NCI-H1694 treated with DMSO at 0.1 percent for 48 hours (cell line): ENCODE measurements around the gene GNAQ.
"Not testable (repeated sequence)": the region's sequence is repeated elsewhere in the genome, so short reads cannot be mapped to it uniquely, and the experiment has no call there.

Source experiments
- DNase-seq: peaks from one replicate; lab custom pipeline; 2025; lab: John Stamatoyannopoulos, UW

Gene GNAQ

DNA sequence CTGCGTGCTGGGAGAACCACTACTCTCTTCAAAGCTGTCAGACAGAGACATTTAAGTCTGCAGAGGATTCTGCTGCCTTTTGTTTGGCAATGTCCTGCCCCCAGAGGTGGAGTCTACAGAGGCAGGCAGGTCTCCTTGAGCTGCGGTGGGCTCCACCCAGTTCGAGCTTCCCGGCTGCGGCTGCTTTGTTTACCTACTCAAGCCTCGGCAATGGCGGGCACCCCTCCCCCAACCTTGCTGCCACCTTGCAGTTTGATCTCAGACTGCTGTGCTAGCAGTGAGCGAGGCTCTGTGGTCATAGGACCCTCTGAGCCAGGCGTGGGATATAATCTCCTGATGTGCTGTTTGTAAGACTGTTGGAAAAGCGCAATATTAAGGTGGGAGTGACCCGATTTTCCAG, 343.9 kb downstream of the GNAQ start:
- not testable (repeated sequence) for DNase-seq

DNA sequence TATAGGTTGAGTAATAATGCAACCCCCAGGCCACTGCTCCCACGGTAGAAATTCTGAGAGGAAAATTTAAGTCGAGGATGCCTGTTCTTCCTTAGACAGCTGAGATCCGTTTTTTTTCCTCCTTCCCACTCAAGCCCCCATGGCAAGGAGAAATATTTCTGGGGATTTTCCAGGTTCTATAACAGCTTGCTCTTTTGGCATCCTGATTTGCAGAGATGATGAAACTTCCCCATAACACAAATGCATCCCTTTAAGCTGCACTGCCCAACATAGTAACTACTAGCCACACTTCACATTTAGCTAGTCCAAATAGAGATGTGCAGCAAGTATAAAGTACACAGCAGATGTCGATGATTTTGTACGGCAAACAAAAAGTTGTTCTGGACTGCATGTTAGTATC, 351.0 kb downstream of the GNAQ start:
- no peak for DNase-seq

DNA sequence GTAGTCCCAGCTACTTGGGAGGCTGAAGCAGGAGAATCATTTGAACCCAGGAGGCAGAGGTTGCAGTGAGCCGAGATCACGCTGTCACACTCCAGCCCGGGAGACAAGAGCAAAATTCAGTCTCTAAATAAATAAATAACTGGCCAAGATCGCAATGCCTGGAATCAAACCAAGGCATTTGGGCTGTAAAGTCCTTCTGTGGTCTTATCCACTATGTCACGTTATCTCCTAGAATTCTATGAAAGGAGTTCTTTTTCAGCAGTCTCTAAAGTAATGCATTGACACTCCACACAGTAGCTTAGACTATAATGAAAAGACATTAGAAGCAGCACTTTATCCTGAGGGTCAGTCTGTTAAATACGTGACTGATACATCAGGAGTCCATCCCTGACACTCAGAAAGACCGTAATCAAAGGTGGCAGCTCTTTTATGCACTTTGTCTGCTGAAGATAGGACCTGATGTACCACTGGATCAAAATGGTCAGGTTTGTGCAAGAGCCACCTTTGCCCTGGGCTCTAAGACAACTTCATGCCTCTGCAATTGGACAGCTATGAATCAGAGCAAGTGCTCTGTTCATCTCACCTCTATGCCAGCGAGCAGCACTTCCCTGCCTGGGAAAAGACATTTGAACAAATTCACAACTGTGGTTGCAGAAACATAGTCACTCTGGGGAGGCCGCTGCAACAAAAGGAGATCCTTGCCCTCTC, 351.8 kb downstream of the GNAQ start:
- DNase-seq = no peak

DNA sequence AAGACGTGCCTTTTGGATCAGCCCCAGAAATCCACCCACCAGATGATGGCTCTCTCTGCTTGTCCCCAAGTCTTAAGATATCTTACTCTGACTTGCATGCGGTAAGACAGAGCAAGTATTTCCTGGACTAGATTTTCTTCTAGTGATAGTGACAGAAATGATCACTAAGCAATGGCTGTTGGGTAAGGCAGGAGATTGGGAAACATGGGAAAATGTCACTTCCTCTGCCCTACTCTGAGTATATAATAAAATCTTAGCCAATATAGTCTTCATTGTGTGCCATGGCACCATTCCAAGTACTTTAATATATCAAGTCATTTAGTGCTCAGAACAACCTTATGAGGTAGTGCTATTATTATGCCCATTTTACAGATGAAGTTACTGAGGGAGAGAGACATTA, 352.5 kb downstream of the GNAQ start:
- DNase-seq = no peak

DNA sequence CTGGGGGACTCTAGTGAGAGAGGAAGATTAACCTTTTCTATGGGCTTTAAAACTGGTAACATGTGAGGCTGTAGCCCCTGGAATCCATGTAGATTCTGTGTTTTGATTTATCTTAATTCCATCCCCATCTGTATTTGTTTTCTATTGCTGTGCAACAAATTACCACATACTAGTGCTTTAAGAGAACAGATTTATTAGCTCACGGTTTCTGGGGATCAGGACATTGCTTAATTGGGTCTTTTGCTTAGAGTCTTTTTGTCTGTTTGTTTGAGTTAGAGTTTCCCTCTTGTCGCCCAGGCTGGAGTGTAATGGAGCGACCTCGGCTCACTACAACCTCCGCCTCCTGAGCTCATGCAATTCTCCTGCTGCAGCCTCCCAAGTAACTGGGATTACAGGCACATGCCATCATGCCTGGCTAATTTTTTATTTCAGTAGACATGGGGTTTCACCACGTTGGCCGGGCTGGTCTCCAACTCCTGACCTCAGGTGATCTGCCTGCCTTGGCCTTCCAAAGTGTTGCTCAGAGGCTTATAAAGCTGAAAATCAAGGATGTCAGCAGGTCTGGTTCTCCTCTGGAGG, 353.6 kb downstream of the GNAQ start:
- DNase-seq = no peak

DNA sequence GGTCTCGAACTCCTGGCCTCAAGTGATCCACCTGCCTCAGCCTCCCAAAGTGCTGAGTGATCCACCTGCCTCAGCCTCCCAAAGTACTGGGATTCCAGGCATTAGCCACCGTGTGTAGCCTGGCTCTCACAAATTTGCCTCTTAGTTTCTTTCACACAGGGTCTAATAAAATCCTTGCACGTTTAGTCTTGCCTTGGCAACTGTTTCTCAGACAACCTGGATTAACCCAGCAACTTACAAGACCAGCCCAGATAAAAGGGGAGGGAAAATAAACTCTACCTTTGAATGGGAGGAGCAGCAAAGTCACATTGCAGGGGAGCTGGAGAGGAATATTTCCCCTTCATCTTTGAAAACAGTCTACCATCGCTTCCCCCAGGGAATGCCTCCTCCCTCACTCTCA, 354.2 kb downstream of the GNAQ start:
- DNase-seq = no peak

DNA sequence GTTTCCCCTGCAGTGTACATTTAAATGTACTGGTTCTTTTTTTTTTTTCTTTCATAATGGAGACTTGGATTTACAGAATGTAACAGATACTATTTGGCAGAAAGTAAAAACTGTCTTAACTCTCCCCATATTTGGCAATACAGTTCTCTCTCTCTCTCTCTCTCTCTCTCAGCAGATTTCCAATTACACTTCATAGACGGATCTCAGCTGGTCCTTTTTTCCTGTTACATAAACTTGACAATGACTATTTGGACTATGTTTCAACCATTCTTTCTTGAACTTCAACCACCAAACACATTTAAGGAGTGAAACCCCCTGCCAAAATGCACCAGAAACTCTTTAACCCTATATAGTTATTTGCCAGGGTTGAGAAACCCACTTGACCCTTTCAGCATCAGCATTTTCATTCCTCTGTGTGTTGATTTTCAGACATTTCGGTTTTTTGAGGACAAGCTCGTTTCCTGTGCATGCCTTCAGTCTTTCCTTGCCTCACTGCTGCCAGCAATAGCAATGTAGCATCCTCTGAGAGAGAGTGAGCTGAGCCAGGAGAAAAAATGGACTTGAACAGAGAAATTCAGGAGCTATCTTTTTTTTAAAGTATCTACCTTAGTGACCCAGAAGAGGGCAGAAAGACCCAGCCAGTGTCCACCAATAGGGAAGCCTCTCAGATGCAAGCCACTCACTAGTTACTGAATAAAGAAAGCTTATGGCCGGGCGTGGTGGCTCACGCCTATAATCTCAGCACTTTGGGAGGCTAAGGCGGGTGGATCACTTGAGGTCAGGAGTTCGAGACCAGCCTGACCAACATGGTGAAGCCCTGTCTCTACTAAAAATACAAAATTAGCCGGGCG, 357.4 kb downstream of the GNAQ start:
- no peak for DNase-seq

DNA sequence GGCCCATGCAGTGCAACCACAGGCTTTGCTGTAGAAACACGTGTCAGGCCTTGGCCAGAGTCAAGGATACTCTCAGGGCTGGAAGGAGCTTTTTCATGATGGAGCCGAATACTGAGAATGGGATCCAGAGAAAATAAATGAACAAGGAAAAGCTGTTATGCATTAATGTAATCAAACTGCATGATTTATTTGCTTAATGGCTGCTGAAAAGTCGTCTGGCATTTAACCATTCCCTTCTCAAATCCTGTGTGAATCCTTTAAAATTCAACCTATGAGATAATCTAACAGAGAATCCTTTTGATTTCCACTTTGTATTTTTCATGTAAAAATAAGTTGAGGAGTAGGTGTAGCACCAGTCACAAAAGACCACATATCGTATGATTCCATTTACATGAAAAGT, 359.4 kb downstream of the GNAQ start:
- no peak for DNase-seq

DNA sequence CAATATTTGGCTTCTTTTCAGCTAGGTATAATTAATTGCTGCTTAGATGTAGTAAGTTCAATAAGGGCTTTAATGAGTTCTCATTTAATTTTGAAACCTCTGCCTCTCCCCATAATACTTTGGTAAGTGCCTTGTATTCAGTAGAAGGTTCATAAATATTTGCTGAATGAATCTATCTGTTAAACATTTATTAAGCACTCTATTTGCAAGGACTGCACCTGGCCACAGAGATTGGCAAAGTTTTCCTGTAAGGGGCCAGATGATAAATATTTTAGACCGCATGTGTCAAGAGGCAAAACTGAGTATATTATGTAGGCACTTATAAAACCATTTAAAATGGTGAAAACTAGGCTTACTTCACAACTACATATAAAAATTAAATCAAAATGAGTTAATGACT, 364.5 kb downstream of the GNAQ start:
- no peak for DNase-seq
